ENCODE measurements around the gene ITLN2.
"Not testable (repeated sequence)": the region's sequence is repeated elsewhere in the genome, so short reads cannot be mapped to it uniquely, and the experiment has no call there.

ITLN2 gene

DNA sequence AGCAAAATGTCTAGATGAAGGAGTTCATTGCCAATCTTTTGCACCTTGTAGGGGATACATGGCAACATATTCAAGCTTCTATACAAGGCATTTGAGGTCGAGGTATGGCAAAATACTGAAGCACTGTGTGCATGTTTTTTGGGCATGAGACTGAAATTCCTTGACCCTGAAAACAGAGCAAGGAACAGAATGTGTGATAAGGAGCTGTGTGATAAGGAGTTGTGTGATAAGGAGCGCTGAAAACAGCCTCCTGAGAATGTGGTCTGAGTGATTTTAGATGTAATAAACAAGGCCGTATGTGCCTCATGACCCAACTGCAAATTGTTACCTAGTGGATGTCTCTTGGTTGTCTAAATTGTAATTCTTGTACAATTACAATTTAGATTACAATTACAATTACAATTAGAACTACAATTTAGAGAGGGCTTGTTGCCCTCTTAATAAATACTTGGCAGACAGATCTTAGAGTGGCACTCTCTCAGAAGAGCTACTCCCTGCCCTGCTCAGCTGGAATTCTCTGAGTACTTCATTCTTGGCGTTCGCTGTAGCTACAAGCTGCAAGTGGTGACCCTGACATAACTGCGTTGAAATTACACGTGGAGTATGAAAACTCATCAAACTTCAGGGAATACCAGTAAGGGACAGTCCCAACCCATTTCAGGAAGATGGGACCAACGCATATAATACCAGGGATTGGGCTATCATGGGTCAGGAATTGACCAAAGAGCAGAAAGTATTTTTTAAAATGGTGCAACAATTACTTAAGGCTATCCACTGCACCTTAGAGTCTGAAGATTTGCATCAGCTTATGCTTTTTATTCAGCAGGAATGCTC is 49.6 kb downstream of the ITLN2 start:
- no peak for DNase-seq

GRCh38 chr1:160902251-160902650 is 52.4 kb downstream of the ITLN2 start:
- not testable (repeated sequence) for DNase-seq

DNA sequence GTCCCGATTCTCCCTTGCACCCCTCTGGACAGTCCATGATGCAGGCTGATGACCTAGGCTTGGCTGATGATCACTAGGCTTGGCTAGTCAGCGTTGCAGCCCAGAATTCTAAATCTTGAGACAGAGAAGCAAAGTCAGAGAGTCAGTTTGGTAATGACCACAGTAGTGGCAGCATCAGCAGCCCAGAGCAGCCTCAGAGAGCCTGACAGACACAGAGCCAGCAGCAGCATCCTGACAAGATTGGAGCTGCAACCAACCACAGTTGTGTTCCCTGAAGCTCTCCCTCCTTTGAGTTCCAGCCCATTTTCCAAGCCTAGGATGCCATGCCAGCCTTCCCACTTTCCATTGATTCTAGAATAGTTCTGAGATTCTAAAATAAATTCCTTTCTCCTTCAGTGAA is 52.8 kb downstream of the ITLN2 start:
- DNase-seq = no peak

DNA sequence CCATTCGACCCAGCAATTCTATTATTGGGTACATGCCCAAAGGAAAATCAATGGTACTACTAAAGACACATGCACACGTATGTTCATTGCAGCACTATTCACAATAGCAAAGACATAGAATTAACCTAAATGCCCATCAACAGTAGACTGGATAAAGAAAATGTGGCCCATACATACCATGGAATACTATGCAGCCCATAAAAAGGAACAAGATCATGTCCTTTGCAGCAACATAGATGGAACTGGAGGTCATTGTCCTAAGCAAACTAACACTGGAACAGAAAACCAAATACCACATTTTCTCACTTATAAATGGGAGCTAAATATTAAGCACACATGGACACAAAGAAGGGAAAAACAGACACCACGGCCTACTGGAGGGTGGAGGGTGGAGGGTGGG is 53.9 kb downstream of the ITLN2 start:
- not testable (repeated sequence) for DNase-seq

All from NCI-H1092 (cell line).